Thymus (tissue), 2 donors: ENCODE data around the gene ACVR1B. TPM values are rescaled to one million over a fixed set of nuclear protein-coding genes. Genes with fewer than 3 reads are reported as not detected.

ENCODE experiments used
- polyA plus RNA-seq: library from polyadenylated mRNA; stranded (reverse); fragments of 200-250 nt; gene quantifications from one replicate; pipeline ENCODE4 v1.2.3, GENCODE V29; 2013
- total RNA-seq: library from RNA; stranded (reverse); fragments of 120-200 nt; gene quantifications from one replicate; pipeline ENCODE4 v1.2.4, GENCODE V29; 2013
- donor health status: healthy.

Gene ACVR1B
- total and polyA plus RNA-seq, 2 donors, result 7.2 to 9.9 TPM

Other genes with a start within 250 kb of the ACVR1B start
- 0.38 TPM for gene FIGNL2, start 103.0 kb upstream of the ACVR1B start, total RNA-seq
- gene FIGNL2, start 103.0 kb upstream of the ACVR1B start, polyA plus RNA-seq, result 0.52 TPM
- not detected for gene ANKRD33, start 63.6 kb upstream of the ACVR1B start, total RNA-seq
- gene ANKRD33, start 63.6 kb upstream of the ACVR1B start, polyA plus RNA-seq, result 0.02 TPM
- 14.9 TPM for gene ACVRL1, start 44.2 kb upstream of the ACVR1B start, total RNA-seq
- gene ACVRL1, start 44.2 kb upstream of the ACVR1B start, polyA plus RNA-seq, result 8.9 TPM
- gene TAMALIN, start 55.2 kb downstream of the ACVR1B start, total RNA-seq, result 9.2 TPM
- 47.4 TPM for gene TAMALIN, start 55.2 kb downstream of the ACVR1B start, polyA plus RNA-seq
- 10.4 TPM for gene NR4A1, start 99.7 kb downstream of the ACVR1B start, total RNA-seq
- gene NR4A1, start 99.7 kb downstream of the ACVR1B start, polyA plus RNA-seq, result 106 TPM
- 43.3 TPM for gene ATG101, start 118.3 kb downstream of the ACVR1B start, total RNA-seq
- gene ATG101, start 118.3 kb downstream of the ACVR1B start, polyA plus RNA-seq, result 36.7 TPM
- gene SMIM41, start 128.0 kb downstream of the ACVR1B start, total RNA-seq, result 0.42 TPM
- 0.14 TPM for gene SMIM41, start 128.0 kb downstream of the ACVR1B start, polyA plus RNA-seq
- 0.14 TPM for gene KRT80, start 240.3 kb downstream of the ACVR1B start, total RNA-seq
- 4.8 TPM for gene KRT80, start 240.3 kb downstream of the ACVR1B start, polyA plus RNA-seq